ENCODE measurements around the gene DPCD.

The DPCD gene

GRCh38 chr10:101563007-101563406 is 25.1 kb upstream of the DPCD start:
- H3K4me3 ChIP-seq (ENCODE audit: low read length), result no peak overlapping the region
- no peak for TF ChIP-seq ZNF274 (IDR thresholded peaks at IDR 0.05; ENCODE audit: low read depth, low read length)

GRCh38 chr10:101563497-101564040 is 24.6 kb upstream of the DPCD start:
- no peak for TF ChIP-seq ZNF274 (IDR thresholded peaks at IDR 0.05; ENCODE audit: low read depth, low read length)
- H3K4me3 ChIP-seq (ENCODE audit: low read length), result no peak overlapping the region

- TF ChIP-seq ZNF274 (IDR thresholded peaks at IDR 0.05; ENCODE audit: low read depth, low read length), result no peak
- H3K4me3 ChIP-seq (ENCODE audit: low read length), result no peak overlapping the region
Observed at GRCh38 chr10:101564490-101564991, 23.6 kb upstream of the DPCD start.

GRCh38 chr10:101565370-101565900 is 22.7 kb upstream of the DPCD start:
- no peak for TF ChIP-seq ZNF274 (IDR thresholded peaks at IDR 0.05; ENCODE audit: low read depth, low read length)
- no peak overlapping the region for H3K4me3 ChIP-seq (ENCODE audit: low read length)

GRCh38 chr10:101565936-101566332 is 22.2 kb upstream of the DPCD start:
- H3K4me3 ChIP-seq (ENCODE audit: low read length), result no peak overlapping the region
- no peak for TF ChIP-seq ZNF274 (IDR thresholded peaks at IDR 0.05; ENCODE audit: low read depth, low read length)

GRCh38 chr10:101566333-101567164 is 21.6 kb upstream of the DPCD start:
- no peak for TF ChIP-seq ZNF274 (IDR thresholded peaks at IDR 0.05; ENCODE audit: low read depth, low read length)
- H3K4me3 ChIP-seq (ENCODE audit: low read length), result no peak overlapping the region

GRCh38 chr10:101567165-101568006 is 20.7 kb upstream of the DPCD start:
- no peak for TF ChIP-seq ZNF274 (IDR thresholded peaks at IDR 0.05; ENCODE audit: low read depth, low read length)
- no peak overlapping the region for H3K4me3 ChIP-seq (ENCODE audit: low read length)

- H3K4me3 ChIP-seq (ENCODE audit: low read length), result no peak overlapping the region
- no peak for TF ChIP-seq ZNF274 (IDR thresholded peaks at IDR 0.05; ENCODE audit: low read depth, low read length)
Observed at GRCh38 chr10:101568054-101568745, 19.9 kb upstream of the DPCD start.

- no peak overlapping the region for H3K4me3 ChIP-seq (ENCODE audit: low read length)
- TF ChIP-seq ZNF274 (IDR thresholded peaks at IDR 0.05; ENCODE audit: low read depth, low read length), result no peak
Observed at GRCh38 chr10:101569323-101569621, 18.8 kb upstream of the DPCD start.

- peak overlapping the region; percentile 63 for H3K4me3 ChIP-seq (ENCODE audit: low read length)
- TF ChIP-seq ZNF274 (IDR thresholded peaks at IDR 0.05; ENCODE audit: low read depth, low read length), result no peak
Observed at GRCh38 chr10:101569622-101570427, 18.3 kb upstream of the DPCD start.

GRCh38 chr10:101570428-101571270 is 17.5 kb upstream of the DPCD start:
- H3K4me3 ChIP-seq (ENCODE audit: low read length), result peak overlapping the region; percentile 11; the same call in 1 of the 2 replicates
- TF ChIP-seq ZNF274 (IDR thresholded peaks at IDR 0.05; ENCODE audit: low read depth, low read length), result no peak

GRCh38 chr10:101571271-101571925 is 16.7 kb upstream of the DPCD start:
- no peak for TF ChIP-seq ZNF274 (IDR thresholded peaks at IDR 0.05; ENCODE audit: low read depth, low read length)
- H3K4me3 ChIP-seq (ENCODE audit: low read length), result no peak overlapping the region
